CD14-positive monocyte (primary cell): ENCODE data around the gene CELSR1. TPM values are rescaled to one million over a fixed set of nuclear protein-coding genes. Genes with fewer than 3 reads are reported as not detected.

ENCODE experiments used
- DNase-seq, 3 donors: peaks; one replicate each; pipeline ENCODE4 v3.0.0-alpha.2; 2011 to 2022
- H2AFZ ChIP-seq: 2 replicates; pipeline ENCODE4 v1.6.0; 2012; ENCODE audit warnings: mild to moderate bottlenecking, low read depth, low read length, inconsistent platforms; ENCODE audit not compliant: insufficient read depth, poor library complexity, severe bottlenecking
- H3K27ac ChIP-seq, 2 donors: 1 replicate in 1 of 2; 2 replicates in 1 of 2; pipeline ENCODE4 v1.5.1; 2012 to 2013; ENCODE audit warnings: low read length in 2 of 2, control low read depth in 1 of 2, inconsistent platforms in 1 of 2, low read depth in 1 of 2, mild to moderate bottlenecking in 1 of 2
- H3K27me3 ChIP-seq, 2 donors: one replicate each; pipeline versions ENCODE4 v1.6.0 to v1.6.1; 2011 to 2013; ENCODE audit warnings: low read length in 2 of 2; ENCODE audit not compliant: control insufficient read depth in 2 of 2, insufficient read depth in 2 of 2
- H3K36me3 ChIP-seq, 2 donors: replicated peaks in 1 of 2; 1 replicate in 1 of 2; 2 replicates in 1 of 2; pipeline versions ENCODE4 v1.5.1 to v1.6.1; 2012 to 2013; ENCODE audit warnings: low read length in 2 of 2, control low read depth in 1 of 2, inconsistent platforms in 1 of 2, mild to moderate bottlenecking in 1 of 2; ENCODE audit not compliant: insufficient read depth in 2 of 2, control insufficient read depth in 1 of 2
- H3K4me1 ChIP-seq, 2 donors: 1 replicate in 1 of 2; 2 replicates in 1 of 2; pipeline versions ENCODE4 v1.5.1 to v1.6.1; 2012 to 2013; ENCODE audit warnings: low read length in 2 of 2, control low read depth in 1 of 2, inconsistent platforms in 1 of 2, mild to moderate bottlenecking in 1 of 2, moderate library complexity in 1 of 2; ENCODE audit not compliant: insufficient read depth in 2 of 2, control insufficient read depth in 1 of 2
- H3K4me2 ChIP-seq: replicated peaks from 2 replicates; pipeline ENCODE3; 2012; ENCODE audit warnings: low read length, moderate library complexity, mild to moderate bottlenecking; ENCODE audit not compliant: poor library complexity, severe bottlenecking; ENCODE audit errors: extremely low read depth
- H3K4me3 ChIP-seq, 3 experiments: fragments of 200-600 bp in 1 of 3; sonication (generic) in 1 of 3; replicated peaks in 1 of 3; 1 replicate in 2 of 3; 2 replicates in 1 of 3; pipeline ENCODE4 v1.5.1; 2011 to 2013; ENCODE audit warnings: low read length in 3 of 3, mild to moderate bottlenecking in 3 of 3, control low read depth in 2 of 3, low read depth in 2 of 3, inconsistent platforms in 1 of 3, moderate library complexity in 1 of 3
- H3K79me2 ChIP-seq: 2 replicates; pipeline ENCODE4 v1.6.0; 2012; ENCODE audit warnings: mild to moderate bottlenecking, control low read depth, inconsistent platforms, low read length, moderate library complexity; ENCODE audit not compliant: insufficient read depth
- H3K9ac ChIP-seq: 2 replicates; pipeline ENCODE4 v1.6.0; 2017; ENCODE audit warnings: low read length, mild to moderate bottlenecking; ENCODE audit not compliant: insufficient read depth, poor library complexity, severe bottlenecking
- H3K9me3 ChIP-seq, 2 donors: replicated peaks in 1 of 2; 1 replicate in 1 of 2; 2 replicates in 1 of 2; pipeline versions ENCODE4 v1.5.1 to v1.6.1; 2012 to 2013; ENCODE audit warnings: low read length in 2 of 2, control low read depth in 1 of 2; ENCODE audit not compliant: control insufficient read depth in 1 of 2, insufficient read depth in 1 of 2
- H4K20me1 ChIP-seq: 2 replicates; pipeline ENCODE4 v1.6.0; 2012; ENCODE audit warnings: mild to moderate bottlenecking, low read length, control low read depth, moderate library complexity; ENCODE audit not compliant: insufficient read depth
- H3K27ac Mint-ChIP-seq, 7 donors: one replicate each; pipeline ENCODE4 v1.8.0; 2020; ENCODE audit warnings: mild to moderate bottlenecking in 7 of 7, mixed read lengths in 7 of 7, moderate library complexity in 6 of 7, inconsistent platforms in 2 of 7
- H3K27me3 Mint-ChIP-seq, 3 donors: one replicate each; pipeline ENCODE4 v1.8.0; 2021 to 2022; ENCODE audit warnings: low read depth in 3 of 3, mild to moderate bottlenecking in 3 of 3, mixed read lengths in 3 of 3, moderate library complexity in 3 of 3, inconsistent platforms in 1 of 3
- H3K36me3 Mint-ChIP-seq, 2 donors: one replicate each; pipeline ENCODE4 v1.8.0; 2020; ENCODE audit warnings: mixed read lengths in 2 of 2, inconsistent platforms in 1 of 2, mild to moderate bottlenecking in 1 of 2
- H3K4me1 Mint-ChIP-seq: one replicate; pipeline ENCODE4 v1.8.0; 2020; ENCODE audit warnings: mild to moderate bottlenecking, mixed read lengths
- H3K4me3 Mint-ChIP-seq, 2 donors: one replicate each; pipeline ENCODE4 v1.8.0; 2020; ENCODE audit warnings: mild to moderate bottlenecking in 2 of 2, mixed read lengths in 2 of 2, moderate library complexity in 1 of 2
- H3K9me3 Mint-ChIP-seq, 7 donors: one replicate each; pipeline ENCODE4 v1.8.0; 2020 to 2022; ENCODE audit warnings: mixed read lengths in 7 of 7, mild to moderate bottlenecking in 6 of 7, moderate library complexity in 6 of 7, inconsistent platforms in 2 of 7
- WGBS: methylation state at CpG from one replicate; pipeline ENCODE4 v1.1.5; 2013; ENCODE audit warnings: missing lambda C conversion rate; ENCODE audit not compliant: insufficient coverage; 5-methylcytosine and 5-hydroxymethylcytosine counted together
- intact Hi-C, 2 donors: fragments of 100-400 bp; cut with micrococcal nuclease; formaldehyde crosslinking; loops; one replicate each; pipeline versions ENCODE4 v1.15.0 to v1.15.1; 2023
- polyA plus RNA-seq, 3 donors: library from polyadenylated mRNA; depleted of rRNA in 1 of 3; unstranded in 2 of 3; stranded (reverse) in 1 of 3; fragments of 300-500 nt in 2 of 3; fragments of >200 nt in 1 of 3; fragmentation: Illumina TruSeq in 2 of 3; gene quantifications; 1 replicate in 2 of 3; 2 replicates in 1 of 3; pipeline ENCODE4 v1.2.3, GENCODE V29; 2012 to 2021
- TF ChIP-seq, protein P1 (sequence below): fragments of 200-600 bp; IDR thresholded peaks from one replicate; pipeline ENCODE4 v1.8.0; 2022; ENCODE audit warnings: antibody characterized with exemption, mild to moderate bottlenecking

Gene CELSR1
- polyA plus RNA-seq, 3 donors = 0.16 TPM; not detected in 2

DNA sequence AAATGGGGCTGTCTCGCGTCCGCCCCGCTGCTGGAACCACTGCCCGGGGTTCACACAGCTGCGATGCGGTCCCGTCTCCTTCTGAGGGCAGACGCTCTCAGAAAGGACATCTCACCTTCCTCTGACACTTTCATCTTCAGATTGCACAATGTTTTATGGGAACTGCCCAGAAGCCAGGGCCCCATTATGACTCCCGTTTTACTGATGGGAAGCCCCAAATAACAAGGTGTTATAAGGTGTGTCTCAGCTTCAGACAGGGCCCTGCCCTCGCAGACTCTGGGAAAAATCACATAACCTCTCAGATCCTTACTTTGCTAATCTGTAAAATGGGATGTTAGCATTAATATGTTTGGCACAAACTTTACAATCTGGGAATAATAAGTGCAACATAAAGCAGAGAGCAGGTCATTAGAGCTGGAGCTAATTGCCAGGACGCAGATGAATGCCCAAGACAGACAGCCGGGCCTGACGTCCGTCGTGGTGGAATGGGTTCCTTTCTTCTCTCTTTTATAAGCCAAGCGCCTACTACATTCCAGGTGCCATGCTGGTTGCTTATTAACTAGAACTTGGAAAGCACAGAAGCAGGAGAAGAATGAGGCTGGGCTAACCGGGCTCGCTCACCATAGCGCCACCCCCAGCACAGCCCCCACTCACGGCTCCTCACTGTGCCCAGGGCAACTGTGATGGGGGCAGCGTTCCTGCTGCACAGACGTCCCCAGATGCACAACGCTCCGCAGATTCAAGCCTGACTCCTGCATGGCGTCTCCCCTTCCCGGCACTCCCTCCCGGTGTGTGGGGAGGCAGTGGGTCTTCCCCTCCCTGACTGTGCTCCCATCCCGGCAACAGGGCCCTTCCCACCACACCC is 158.1 kb downstream of the CELSR1 start:
- WGBS = 85% methylated on average over 13 of the region's 29 CpGs
- peaks cover 0 to 18% of the 10 kb centered on the region in 2 donors for H3K9me3 ChIP-seq
- no peak for DNase-seq
- peaks cover 11 to 26% (median 21%) of the 10 kb centered on the region in 7 donors for H3K9me3 Mint-ChIP-seq
- H3K4me3 Mint-ChIP-seq = no peak overlapping the region
- H3K9ac ChIP-seq = no peak overlapping the region
- H3K27me3 Mint-ChIP-seq = peaks cover 5 to 16% (median 8%) of the 10 kb centered on the region in 3 donors
- no peaks in the 10 kb centered on the region for H4K20me1 ChIP-seq
- no peaks in the 10 kb centered on the region for H3K36me3 ChIP-seq
- H3K4me3 ChIP-seq = no peak overlapping the region
- H3K36me3 Mint-ChIP-seq = peaks cover 0 to 4% of the 10 kb centered on the region in 2 donors
- no peak overlapping the region for H3K27ac ChIP-seq
- H3K4me1 ChIP-seq = no peaks in the 10 kb centered on the region
- H3K4me2 ChIP-seq = no peak overlapping the region
- H3K27me3 ChIP-seq = peaks cover 0 to 5% of the 10 kb centered on the region in 2 donors
- TF ChIP-seq, protein P1, sequence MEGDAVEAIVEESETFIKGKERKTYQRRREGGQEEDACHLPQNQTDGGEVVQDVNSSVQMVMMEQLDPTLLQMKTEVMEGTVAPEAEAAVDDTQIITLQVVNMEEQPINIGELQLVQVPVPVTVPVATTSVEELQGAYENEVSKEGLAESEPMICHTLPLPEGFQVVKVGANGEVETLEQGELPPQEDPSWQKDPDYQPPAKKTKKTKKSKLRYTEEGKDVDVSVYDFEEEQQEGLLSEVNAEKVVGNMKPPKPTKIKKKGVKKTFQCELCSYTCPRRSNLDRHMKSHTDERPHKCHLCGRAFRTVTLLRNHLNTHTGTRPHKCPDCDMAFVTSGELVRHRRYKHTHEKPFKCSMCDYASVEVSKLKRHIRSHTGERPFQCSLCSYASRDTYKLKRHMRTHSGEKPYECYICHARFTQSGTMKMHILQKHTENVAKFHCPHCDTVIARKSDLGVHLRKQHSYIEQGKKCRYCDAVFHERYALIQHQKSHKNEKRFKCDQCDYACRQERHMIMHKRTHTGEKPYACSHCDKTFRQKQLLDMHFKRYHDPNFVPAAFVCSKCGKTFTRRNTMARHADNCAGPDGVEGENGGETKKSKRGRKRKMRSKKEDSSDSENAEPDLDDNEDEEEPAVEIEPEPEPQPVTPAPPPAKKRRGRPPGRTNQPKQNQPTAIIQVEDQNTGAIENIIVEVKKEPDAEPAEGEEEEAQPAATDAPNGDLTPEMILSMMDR = no peak
- no peak overlapping the region for H3K27ac Mint-ChIP-seq
- intact Hi-C loops = no loop called here
- H2AFZ ChIP-seq = no peak overlapping the region
- peaks cover 2% of the 10 kb centered on the region for H3K4me1 Mint-ChIP-seq
- no peaks in the 10 kb centered on the region for H3K79me2 ChIP-seq

DNA sequence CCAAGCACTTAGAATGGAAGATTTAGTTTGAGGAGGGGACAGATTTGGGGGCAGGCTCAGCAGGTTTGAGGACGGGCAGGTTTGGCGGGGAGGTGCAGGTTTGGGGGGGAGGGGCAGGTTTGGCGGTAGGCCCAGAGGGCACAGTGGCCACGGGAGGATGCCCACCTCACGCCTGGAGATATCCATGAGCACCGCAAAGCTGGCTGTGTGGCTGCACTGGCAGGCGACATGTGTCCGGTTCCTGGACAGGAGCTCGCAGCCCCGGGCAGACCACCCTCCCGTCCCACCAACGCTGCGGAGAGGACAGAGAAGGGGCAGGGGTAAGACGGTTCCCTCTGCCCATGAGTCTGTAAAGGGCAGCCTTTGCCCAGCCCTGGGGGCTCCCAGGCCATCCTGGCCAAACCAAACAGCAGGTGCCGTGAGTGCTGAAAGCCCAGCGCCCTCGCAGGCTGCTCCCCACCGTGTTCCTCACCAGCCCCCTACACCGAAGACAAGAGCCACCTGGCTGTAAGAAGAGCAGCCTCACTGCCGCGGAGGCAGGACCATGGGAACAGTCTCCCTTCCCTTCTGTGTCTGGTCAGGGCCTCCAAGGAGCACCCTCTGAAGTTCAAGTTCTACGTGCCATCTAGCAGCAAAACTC is 158.9 kb downstream of the CELSR1 start:
- no peak overlapping the region for H3K4me3 ChIP-seq
- TF ChIP-seq, protein P1 = no peak
- Mint-ChIP-seq H3K27ac (no peak overlapping the region), H3K4me1 (peaks cover 10% of the 10 kb centered on the region), H3K36me3 (peaks cover 0 to 4% of the 10 kb centered on the region in 2 donors), H3K4me3 (no peak overlapping the region), H3K27me3 (peaks cover 12 to 23% (median 16%) of the 10 kb centered on the region in 3 donors), H3K9me3 (peaks cover 11 to 26% (median 22%) of the 10 kb centered on the region in 7 donors)
- no peaks in the 10 kb centered on the region for H3K4me1 ChIP-seq
- intact Hi-C loops = no loop called here
- no peaks in the 10 kb centered on the region for H3K79me2 ChIP-seq
- WGBS = 94% methylated on average over 22 of the region's 22 CpGs
- no peaks in the 10 kb centered on the region for H4K20me1 ChIP-seq
- H3K27me3 ChIP-seq = peaks cover 0 to 13% of the 10 kb centered on the region in 2 donors
- H3K4me2 ChIP-seq = no peak overlapping the region
- H3K27ac ChIP-seq = no peak overlapping the region
- H3K9me3 ChIP-seq = peaks cover 0 to 18% of the 10 kb centered on the region in 2 donors
- no peak overlapping the region for H2AFZ ChIP-seq
- DNase-seq = no peak
- H3K36me3 ChIP-seq = no peaks in the 10 kb centered on the region
- H3K9ac ChIP-seq = no peak overlapping the region
